DMS153 treated with DMSO at 0.1 percent for 48 hours (cell line): ENCODE data around the gene DTNA.

Experiments
- DNase-seq: peaks from one replicate; lab custom pipeline; 2025; ENCODE audit not compliant: unreplicated experiment; lab: John Stamatoyannopoulos, UW

The DTNA gene

DNA sequence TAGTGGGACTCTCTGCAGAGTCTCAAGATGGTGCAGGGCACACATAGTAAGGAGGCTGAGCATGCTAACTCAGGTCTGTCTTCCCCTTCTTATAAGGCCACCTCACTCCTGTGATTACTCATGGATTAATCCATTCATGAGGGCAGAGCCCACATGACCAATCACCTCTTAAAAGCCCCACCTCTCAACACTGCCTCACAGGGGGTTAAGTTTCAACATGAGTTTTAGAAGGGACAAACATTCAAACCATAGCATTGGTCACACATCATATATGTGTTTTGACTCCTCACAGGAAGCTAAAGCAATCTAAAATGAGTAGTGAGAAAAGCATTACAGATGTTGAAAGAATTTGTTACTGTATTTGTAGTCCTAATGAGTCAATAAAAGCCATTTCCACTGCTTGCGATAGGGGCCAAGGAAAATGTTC lies 57.5 kb downstream of the DTNA start:
- DNase-seq, result no peak

DNA sequence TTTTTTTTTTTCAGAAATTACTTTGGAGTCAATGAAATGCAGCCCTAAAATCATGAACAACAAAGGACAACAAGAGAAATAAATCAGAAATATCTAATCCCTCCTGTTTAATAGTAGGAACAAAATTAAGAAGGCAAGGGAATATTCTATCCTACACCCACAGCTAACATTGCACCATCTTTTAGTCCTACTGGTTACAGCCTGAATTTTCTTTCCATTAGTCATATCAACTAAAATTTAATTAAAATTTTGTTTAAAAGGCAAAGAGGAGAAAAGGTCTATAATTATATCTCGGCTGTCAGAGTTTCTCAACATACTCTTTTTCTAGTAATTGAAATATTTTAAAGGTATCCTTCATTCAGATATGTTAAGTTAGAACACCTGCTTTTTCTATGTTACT lies 61.9 kb downstream of the DTNA start:
- no peak for DNase-seq

DNA sequence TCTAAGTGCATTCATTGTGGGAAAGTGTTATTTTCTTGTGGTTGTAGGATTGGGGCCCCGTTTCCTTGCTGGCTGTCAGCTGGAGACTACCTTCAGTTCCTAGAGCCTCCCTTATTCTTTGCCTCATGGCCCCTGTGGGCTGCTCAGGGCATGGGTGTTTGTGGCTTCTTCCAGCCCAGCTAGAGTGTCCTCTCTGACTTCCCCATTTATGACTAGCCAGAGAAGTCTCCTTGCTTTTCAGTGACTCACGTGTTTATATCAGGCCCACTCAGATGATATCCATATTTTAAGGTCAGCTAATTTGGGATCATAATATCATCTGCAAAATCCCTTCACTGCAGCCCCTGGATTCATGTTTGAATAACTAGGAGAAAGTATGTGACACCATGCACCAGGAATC lies 62.8 kb downstream of the DTNA start:
- no peak for DNase-seq

DNA sequence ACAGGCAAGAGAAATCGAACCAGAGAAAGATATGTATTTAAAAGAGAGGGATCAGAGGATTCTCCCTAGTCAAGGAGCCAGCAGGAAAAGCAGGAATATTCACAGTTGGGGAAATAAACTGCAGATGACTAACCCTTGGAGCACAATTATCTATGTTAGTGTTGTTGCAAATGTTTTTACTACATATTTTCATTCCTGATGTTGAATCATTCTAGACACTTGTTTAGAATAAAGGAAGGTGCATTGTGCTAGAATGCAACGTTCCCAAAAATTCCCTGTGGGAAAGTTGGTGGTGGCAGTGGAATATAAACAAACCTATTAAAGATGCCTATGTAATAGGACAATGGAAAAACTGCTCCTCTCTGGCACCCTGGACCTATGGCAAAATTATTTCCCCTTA lies 63.3 kb downstream of the DTNA start:
- no peak for DNase-seq

DNA sequence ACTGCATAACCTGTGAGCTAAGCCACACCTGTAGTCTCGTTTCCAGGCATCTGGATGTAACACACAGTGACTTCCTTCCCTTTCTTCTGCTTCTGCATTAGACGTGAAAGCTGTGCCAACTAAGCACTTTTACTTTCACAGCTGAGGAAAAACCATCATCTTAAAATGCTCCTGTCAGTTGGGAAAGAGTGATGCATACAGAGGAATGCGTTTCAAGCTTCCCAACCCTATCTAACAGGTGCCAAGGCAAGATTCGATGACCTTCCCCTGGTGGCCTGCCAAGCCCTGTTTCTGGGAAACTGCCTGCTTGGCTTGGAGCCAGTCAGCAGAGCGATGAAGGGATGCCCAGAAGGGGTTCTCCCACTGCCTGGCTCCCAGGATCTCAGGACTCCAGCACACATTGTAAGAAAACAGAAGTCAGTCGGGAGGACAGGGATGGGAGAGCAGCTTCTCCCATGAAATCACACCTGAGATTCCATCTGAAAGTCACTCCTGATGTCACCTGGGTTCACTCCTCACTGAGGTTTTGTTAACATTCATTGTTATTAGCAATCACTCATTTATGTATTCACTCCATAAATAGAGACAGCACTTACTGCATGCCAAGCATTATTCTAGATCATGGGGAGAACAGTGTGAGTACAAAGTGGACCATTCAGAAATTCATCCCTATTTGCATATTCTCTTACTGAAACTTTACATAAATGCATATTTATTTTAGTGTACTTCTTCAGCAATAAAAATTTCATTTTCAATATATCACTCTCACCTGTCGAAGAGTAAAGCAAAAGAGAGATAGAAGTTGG lies 64.1 kb downstream of the DTNA start:
- DNase-seq, result peak; percentile 12

DNA sequence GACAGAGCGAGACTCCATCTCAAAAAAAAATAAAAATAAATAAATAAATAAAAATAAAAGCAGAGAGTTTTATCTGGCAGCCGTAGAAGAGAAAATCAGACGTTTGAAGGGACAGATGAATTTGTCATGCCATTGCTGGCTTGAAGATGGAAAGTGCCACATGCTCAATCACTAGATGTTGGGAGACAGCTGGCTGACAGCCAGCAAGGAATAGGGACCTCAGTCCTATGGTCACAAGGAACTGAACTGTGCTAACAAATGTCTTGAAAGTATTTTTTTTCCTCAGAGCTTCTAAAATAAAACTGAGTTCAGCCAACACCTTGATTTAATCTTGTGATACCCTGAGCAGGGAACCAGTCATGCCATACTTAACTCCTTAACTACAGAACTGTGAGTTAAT lies 65.4 kb downstream of the DTNA start:
- DNase-seq, result no peak

DNA sequence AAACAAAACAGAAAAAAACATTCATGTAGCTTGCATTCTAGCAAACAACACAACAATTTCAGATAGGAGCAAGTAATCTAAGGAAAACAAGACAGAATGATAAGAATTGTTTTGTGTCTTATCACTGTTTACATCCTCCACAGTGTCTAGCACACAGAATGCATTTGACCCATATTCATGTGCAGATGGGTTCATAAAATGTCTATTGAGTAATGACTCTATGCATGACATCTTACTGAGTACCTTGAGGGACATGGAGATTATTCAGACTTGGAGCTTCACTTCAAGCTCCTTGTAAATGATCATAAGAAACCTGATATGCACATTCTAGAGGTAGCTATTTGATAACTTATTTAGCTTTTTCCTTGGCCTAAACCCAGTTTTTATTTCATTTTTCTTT lies 69.0 kb downstream of the DTNA start:
- DNase-seq, result no peak

DNA sequence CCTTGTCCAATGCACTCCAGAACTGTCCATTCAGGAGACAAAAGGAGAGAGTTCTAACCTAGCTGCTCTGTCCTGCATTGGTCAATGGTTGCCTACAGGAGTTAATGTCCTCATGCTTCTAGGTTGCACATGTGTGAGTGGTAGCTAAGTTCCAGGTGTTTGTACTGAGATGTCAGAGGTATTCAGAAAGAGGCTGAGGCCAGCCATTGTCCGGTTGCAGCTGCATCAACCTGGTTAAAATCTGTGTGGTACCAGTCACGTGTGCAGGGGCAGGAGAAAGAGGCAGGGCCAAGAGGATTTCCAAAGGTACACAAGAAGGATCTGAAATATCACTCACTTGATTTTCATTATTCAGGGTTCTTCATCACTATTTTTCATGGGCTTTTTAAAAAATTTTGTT lies 70.8 kb downstream of the DTNA start:
- no peak for DNase-seq

DNA sequence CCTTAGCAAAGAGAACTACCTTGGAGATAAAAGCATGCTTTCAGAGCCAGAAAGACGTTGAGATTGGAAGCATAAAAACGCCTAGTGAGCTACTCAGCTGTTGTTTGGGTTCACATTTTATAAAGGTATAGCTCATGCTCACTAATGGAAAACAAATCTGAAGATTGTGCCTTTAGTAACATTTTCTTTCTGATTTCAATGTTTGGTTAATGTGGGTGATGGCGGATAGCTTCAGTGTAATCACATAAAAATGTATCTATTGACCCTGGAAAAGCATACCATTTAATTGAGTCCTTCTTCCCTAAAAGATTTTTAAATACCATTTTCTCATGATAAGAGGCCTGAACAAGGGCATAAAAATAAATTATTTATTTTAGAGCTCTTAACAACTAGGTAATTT lies 73.4 kb downstream of the DTNA start:
- no peak for DNase-seq

DNA sequence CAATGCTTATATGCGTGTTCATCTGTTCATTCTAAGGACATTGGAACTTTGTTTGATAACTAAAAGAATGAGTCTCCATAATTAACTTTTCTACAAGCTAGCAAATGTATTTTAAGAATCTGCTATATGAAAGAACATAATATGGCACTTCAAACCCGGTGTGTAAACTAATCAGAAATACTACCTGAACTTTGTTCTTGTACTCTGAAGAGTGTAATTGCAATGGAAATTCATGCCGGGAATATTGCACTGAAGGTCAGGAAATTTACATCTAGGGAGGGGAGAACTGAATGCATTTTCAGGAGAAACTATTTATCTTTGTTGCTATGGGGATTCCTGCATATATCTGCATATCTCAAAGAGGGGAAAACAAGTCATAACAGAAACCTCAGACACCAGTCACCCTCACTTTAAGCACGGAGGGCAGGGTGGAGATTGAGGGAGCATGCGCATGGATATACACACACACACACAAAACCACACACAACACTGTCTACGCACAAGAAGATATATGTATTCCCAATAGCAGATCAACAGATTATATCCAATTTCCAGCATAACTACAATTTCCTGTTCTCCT lies 76.2 kb downstream of the DTNA start:
- no peak for DNase-seq

DNA sequence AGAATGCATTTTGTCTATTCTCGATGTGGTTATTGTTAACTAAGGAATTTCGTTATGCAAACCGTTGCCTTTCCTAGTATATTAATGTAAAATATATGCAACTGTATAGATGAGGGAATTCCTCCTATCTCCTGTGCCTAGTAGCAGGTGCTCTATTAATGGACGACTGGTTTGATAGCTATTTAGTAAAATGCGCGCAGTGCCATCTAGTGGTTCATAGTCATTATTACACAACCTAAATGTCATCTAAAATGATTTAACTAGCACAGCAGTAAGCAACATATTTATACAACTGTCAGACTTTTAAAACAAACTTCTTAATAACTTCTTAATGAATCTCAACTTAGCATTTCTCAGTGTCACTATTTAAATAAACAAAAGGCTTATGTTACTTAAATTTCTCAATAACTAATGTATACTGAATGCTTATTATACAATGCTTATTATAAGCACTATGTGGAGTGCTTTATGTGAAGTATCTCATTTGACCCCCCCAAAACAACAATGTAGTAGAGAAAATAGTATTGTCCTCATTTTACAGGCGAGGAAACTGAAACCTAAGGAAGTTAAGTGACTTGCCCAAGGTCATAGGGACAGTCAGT lies 77.9 kb downstream of the DTNA start:
- peak; percentile 78 for DNase-seq

DNA sequence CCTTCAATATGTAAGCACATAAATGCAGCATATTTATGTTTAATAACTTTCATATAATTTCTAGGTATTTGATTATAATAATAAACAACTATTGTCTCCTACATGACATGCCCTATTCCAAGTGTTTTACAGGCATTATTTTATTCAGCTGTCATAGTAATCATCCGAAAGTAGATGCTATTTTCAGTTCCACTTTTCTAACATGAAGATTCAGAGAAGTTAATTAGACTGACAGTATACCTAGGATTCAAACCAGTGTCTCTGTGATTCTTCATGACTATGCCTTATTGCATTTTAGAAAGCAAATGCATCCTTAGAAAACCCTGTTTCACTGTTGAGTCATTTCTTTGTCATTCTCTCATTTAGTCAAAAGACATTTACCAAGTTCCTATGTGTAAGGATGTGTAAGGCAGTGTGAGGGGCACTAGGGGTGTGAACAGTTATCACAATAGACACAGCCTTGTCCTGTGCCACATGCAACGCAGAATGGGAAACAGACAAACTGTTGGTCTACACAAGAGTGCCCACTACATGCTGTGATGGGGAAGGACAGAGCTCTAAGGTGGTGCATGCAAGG lies 79.8 kb downstream of the DTNA start:
- no peak for DNase-seq

DNA sequence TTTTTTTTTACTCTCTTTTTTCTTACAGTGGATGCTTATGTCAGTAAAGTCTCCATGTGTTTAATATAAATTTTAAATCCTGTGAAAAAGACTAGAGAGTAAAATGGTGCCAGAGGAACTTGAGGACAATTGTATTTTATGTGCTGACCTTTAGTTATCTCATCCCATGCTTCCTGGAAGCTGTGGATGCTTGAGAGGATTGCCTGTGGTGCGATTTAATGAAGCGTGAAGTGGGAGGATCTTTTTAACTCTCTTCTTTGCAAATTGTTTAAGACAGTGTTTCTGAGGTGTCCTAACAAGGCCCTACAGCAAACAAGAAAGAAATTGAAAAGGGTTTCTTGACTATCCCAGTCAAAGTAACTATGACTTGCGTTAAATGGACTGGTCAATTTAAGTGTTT lies 84.2 kb downstream of the DTNA start:
- no peak for DNase-seq

DNA sequence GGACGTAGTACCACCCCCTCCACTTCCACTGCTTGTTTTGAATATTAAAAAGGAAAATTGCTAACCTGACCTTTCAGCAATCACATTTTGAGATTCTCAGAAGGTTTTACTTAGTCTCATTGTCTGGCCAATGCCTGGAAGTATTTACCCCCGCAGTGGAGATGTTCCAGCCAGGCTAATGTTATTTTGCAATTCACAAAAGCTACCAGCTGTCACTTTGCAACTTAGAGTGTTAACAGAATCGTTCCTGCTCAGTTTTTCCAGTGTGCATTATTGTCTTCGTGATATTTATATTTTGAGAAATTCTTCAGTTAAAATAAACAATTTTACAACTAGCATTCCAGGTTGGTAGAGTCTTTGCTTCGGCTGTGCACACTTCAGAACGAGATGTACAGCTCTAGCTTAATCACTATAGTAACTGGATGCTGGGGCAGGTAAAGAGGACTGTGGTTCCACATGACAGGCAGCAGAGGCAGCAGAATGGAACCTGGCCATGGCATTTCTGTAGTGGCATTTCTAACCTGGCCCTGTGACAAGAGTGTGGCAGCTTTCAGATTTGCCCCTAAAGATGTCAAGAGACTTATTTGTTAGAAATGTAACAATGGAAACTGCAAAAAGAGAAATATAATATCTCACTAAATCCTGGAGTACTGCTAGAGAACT lies 85.1 kb downstream of the DTNA start:
- no peak for DNase-seq

DNA sequence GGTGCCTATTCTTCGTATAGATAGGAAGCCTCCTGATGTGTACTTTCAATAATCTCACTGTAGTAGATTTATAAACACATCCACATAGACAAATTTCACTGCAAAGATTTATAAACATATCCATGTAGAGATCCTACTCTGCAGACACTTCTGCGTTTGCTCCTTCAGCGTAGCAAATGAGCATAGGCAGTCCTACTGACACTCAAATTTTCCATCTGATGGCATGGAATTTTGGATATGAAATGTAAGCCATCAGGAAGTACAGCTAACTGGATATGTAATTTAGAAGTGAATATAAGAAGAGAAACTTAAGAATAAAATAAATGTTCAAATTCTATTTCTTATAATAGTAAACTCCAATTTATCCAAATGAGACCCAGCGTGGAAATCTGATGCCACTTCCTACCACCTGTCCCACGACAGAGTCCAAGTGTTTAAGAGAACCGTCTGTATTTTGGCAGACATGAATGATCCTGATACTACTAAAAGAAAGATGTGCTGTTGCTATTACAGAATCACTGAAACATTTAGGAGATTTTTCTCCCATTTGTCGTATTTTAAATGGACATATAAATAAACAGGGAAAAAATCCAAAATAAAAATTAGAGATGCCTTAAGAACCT lies 86.0 kb downstream of the DTNA start:
- no peak for DNase-seq

DNA sequence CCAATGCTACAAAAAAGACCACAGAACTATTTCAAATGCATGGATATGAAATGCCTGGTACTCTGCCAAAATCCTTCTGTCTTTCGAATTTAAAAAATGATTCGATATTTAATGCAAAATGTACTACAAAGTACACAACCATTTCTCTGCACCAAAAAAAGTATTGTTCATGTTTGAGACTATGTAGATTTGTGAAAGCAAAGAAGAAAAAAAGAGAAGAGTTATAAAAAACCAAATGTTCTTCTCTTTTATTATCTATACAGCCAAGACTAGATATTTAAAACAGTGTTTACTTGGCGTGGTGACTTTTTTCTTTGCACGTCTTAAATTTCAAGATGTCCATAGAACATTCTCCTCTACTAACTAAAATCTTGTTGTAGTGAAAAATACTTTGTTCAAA lies 89.2 kb downstream of the DTNA start:
- no peak for DNase-seq

DNA sequence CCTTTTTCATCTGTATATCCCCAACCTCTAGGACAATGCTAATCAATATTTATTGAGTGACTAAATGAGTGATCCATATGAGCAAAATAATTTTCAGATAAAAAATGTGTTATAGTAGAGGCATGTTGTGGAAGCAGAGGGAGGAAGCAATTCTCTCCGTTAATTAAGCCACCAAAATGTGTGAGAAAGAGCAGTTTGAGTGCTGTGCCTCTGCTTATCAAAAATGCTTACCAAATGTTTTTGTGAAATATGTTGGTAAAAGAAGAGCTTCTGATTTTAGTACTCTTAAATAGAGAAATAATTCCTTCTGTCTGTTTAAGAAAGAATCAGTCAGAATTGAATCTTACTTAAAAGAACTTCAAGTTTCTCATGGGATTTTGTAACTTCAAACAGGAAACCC lies 90.3 kb downstream of the DTNA start:
- no peak for DNase-seq

DNA sequence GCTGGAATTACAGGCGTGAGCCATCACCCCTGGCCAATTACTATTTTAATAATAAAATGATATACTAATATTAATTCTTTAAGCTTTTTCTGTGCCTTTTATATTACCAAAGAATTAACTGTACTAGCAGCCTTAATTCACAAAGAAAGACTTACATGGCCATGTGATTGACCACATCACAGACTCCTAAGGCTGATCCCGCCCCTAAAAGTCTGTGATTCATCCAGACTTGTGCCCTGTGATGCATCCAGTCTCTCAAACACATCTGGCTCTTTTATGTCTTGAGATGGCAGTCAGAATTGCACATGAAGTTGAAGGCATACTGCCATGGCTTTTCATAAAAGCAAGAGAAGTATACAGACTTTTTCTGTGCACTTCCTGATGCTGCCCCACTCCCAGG lies 91.7 kb downstream of the DTNA start:
- no peak for DNase-seq

DNA sequence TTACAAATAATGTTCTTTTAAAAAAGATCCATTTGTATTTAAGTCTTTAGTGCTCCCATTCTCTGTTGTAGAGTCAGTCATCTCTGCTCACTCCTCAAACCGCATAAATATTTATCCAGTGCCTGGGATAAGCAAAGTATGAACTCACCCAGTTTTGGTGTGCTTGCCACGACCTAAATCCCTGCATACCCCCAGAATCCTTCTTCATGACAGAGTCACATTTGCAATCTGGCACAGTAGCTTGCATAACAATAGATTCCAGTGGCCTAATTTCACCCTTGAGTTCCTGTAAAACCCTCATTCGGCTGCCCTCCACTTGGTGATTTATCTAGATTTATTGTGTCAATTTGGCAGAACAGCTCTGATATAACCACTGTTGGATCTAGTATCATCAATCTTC lies 92.9 kb downstream of the DTNA start:
- DNase-seq, result no peak

DNA sequence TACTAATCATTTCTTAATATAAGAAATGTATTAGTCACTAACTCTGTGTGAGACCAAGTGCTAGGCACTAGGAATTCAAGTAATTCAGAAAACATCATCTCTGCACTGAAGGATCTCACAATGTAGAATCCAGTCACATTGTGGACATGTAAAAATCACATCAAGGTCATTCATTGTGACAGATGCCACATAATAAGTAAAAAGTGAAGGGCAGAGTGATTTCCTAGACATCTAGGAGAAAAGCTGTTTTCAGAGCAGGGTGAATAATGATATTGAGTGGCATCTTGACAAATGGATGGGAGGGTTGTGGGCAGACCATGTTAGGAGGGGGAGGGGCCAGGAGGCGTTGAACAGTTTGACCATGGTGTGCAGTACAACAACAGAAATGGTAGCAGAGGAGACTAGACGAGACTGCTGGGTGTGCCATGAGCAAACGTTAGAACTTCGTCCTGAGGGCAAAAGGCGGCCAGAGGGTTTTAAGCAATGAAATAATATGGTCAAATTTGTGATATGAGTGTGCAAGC lies 93.8 kb downstream of the DTNA start:
- DNase-seq, result no peak
